ENCODE results near the gene ALDH1L1.
A peak's percentile ranks its signal among the peaks of the same experiment; 100 is the strongest.

Gene ALDH1L1

GRCh38 chr3:126180477-126181397, at the start of gene ALDH1L1:
TSS of gene ALDH1L1 (minus strand) at chr3:126180586. CDS start at chr3:126160979, 19,607 bp downstream.
- Histone ChIP-seq H3K9me3 (ENCODE audit: control insufficient read depth, insufficient read depth, low read length) (no peaks in the 10 kb centered on the region), H3K4me1 (ENCODE audit: control insufficient read depth, insufficient read depth, low read length) (peaks cover 2% of the 10 kb centered on the region), H3K9ac (ENCODE audit: low read depth, low read length) (peak within 1 kb of the TSS; percentile 65), H3K4me3 (ENCODE audit: low read depth, low read length) (peak within 1 kb of the TSS; percentile 68), H3K36me3 (ENCODE audit: control insufficient read depth, insufficient read depth, low read length) (no peaks in the 10 kb centered on the region), H3K27me3 (ENCODE audit: control insufficient read depth, insufficient read depth, low read length) (peaks cover 43% of the 10 kb centered on the region)

GRCh38 chr3:126226374-126226773, 46.0 kb upstream of the ALDH1L1 start:
- Histone ChIP-seq H3K4me1 (ENCODE audit: control insufficient read depth, insufficient read depth, low read length) (no peaks in the 10 kb centered on the region), H3K36me3 (ENCODE audit: control insufficient read depth, insufficient read depth, low read length) (no peaks in the 10 kb centered on the region), H3K9me3 (ENCODE audit: control insufficient read depth, insufficient read depth, low read length) (no peaks in the 10 kb centered on the region), H3K4me3 (ENCODE audit: low read depth, low read length) (no peak overlapping the region), H3K27me3 (ENCODE audit: control insufficient read depth, insufficient read depth, low read length) (no peaks in the 10 kb centered on the region), H3K9ac (ENCODE audit: low read depth, low read length) (no peak overlapping the region)

GRCh38 chr3:126216416-126216815, 36.0 kb upstream of the ALDH1L1 start:
- no peaks in the 10 kb centered on the region for H3K4me1 ChIP-seq (ENCODE audit: control insufficient read depth, insufficient read depth, low read length)
- peaks cover 45% of the 10 kb centered on the region for H3K27me3 ChIP-seq (ENCODE audit: control insufficient read depth, insufficient read depth, low read length)
- no peaks in the 10 kb centered on the region for H3K9me3 ChIP-seq (ENCODE audit: control insufficient read depth, insufficient read depth, low read length)
- no peaks in the 10 kb centered on the region for H3K36me3 ChIP-seq (ENCODE audit: control insufficient read depth, insufficient read depth, low read length)
- H3K9ac ChIP-seq (ENCODE audit: low read depth, low read length): no peak overlapping the region
- H3K4me3 ChIP-seq (ENCODE audit: low read depth, low read length): no peak overlapping the region

DNA sequence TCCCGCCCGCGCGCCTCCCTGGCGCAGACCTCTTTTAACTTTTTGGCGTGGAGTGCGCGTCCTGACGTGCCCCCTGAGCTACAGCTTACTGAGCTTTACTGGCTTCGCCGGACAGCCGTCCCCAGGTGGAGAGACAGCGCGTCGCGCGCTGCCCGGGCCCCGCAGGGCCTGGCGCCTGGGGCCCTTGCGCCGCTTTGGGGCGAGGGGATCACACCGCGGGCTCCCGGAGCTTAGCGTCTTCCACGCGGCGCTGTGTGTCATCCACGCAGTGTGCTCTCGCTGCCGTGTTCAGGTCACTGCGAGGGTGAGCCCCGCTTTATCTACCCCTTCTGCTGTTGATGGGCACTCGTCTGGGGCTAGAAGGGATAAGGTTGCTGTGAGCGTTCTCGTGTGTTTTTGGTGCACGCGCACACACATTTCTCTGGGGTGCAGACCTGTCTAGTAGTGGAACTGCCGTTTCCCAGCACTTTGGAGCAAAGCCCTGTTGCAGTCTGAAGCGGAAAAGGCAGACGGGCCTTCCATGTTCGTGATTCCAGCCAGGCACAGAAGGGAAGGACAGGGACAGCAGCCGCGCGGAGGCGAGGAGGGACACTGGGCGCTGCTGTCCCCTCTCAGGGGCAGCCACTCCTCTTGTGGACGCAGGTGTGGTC, 33.1 kb upstream of the ALDH1L1 start:
- Histone ChIP-seq H3K9me3 (ENCODE audit: control insufficient read depth, insufficient read depth, low read length) (no peaks in the 10 kb centered on the region), H3K4me3 (ENCODE audit: low read depth, low read length) (peak overlapping the region; percentile 61), H3K36me3 (ENCODE audit: control insufficient read depth, insufficient read depth, low read length) (no peaks in the 10 kb centered on the region), H3K4me1 (ENCODE audit: control insufficient read depth, insufficient read depth, low read length) (no peaks in the 10 kb centered on the region), H3K27me3 (ENCODE audit: control insufficient read depth, insufficient read depth, low read length) (peaks cover 53% of the 10 kb centered on the region), H3K9ac (ENCODE audit: low read depth, low read length) (no peak overlapping the region)

GRCh38 chr3:126212620-126213378, 32.4 kb upstream of the ALDH1L1 start:
- H3K27me3 ChIP-seq (ENCODE audit: control insufficient read depth, insufficient read depth, low read length): peaks cover 53% of the 10 kb centered on the region
- peak overlapping the region; percentile 61 for H3K4me3 ChIP-seq (ENCODE audit: low read depth, low read length)
- H3K4me1 ChIP-seq (ENCODE audit: control insufficient read depth, insufficient read depth, low read length): no peaks in the 10 kb centered on the region
- no peaks in the 10 kb centered on the region for H3K36me3 ChIP-seq (ENCODE audit: control insufficient read depth, insufficient read depth, low read length)
- no peaks in the 10 kb centered on the region for H3K9me3 ChIP-seq (ENCODE audit: control insufficient read depth, insufficient read depth, low read length)
- H3K9ac ChIP-seq (ENCODE audit: low read depth, low read length): no peak overlapping the region

GRCh38 chr3:126212250-126212619, 31.8 kb upstream of the ALDH1L1 start:
- H3K4me3 ChIP-seq (ENCODE audit: low read depth, low read length): peak overlapping the region; percentile 61

DNA sequence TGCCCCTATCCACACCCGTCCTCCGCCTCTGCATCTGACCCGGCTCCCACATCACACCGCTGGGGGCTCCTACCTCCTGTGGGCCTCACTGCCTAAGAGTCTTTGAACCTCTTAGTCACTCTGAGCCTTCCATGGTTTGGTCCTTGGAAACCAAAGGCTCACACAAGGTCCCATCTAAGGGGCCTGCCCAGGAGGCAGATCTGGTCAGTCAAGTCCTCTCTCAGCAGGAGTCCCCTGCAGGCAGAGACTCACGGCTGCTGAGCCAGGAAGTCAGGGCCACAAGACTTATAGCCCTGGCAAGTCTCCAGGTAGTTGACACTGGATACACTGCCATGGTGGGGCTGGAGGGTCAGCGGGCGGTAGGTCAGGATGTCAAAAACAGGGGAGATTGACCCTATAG, 31.2 kb upstream of the ALDH1L1 start:
- Histone ChIP-seq H3K9ac (ENCODE audit: low read depth, low read length) (no peak overlapping the region), H3K27me3 (ENCODE audit: control insufficient read depth, insufficient read depth, low read length) (peaks cover 50% of the 10 kb centered on the region), H3K36me3 (ENCODE audit: control insufficient read depth, insufficient read depth, low read length) (no peaks in the 10 kb centered on the region), H3K4me1 (ENCODE audit: control insufficient read depth, insufficient read depth, low read length) (no peaks in the 10 kb centered on the region), H3K4me3 (ENCODE audit: low read depth, low read length) (no peak overlapping the region), H3K9me3 (ENCODE audit: control insufficient read depth, insufficient read depth, low read length) (no peaks in the 10 kb centered on the region)

More at GRCh38 chr3:126212250-126212619, 31.8 kb upstream of the ALDH1L1 start:
- Histone ChIP-seq H3K4me1 (ENCODE audit: control insufficient read depth, insufficient read depth, low read length) (no peaks in the 10 kb centered on the region), H3K27me3 (ENCODE audit: control insufficient read depth, insufficient read depth, low read length) (peaks cover 53% of the 10 kb centered on the region), H3K36me3 (ENCODE audit: control insufficient read depth, insufficient read depth, low read length) (no peaks in the 10 kb centered on the region), H3K9ac (ENCODE audit: low read depth, low read length) (no peak overlapping the region), H3K9me3 (ENCODE audit: control insufficient read depth, insufficient read depth, low read length) (no peaks in the 10 kb centered on the region)

- H3K27me3 ChIP-seq (ENCODE audit: control insufficient read depth, insufficient read depth, low read length): peaks cover 44% of the 10 kb centered on the region
- H3K36me3 ChIP-seq (ENCODE audit: control insufficient read depth, insufficient read depth, low read length): no peaks in the 10 kb centered on the region
- H3K4me3 ChIP-seq (ENCODE audit: low read depth, low read length): no peak overlapping the region
- H3K4me1 ChIP-seq (ENCODE audit: control insufficient read depth, insufficient read depth, low read length): no peaks in the 10 kb centered on the region
- H3K9me3 ChIP-seq (ENCODE audit: control insufficient read depth, insufficient read depth, low read length): no peaks in the 10 kb centered on the region
- H3K9ac ChIP-seq (ENCODE audit: low read depth, low read length): no peak overlapping the region
Observed at GRCh38 chr3:126210606-126211005, 30.2 kb upstream of the ALDH1L1 start.

- no peak overlapping the region for H3K4me3 ChIP-seq (ENCODE audit: low read depth, low read length)
- no peaks in the 10 kb centered on the region for H3K36me3 ChIP-seq (ENCODE audit: control insufficient read depth, insufficient read depth, low read length)
- H3K27me3 ChIP-seq (ENCODE audit: control insufficient read depth, insufficient read depth, low read length): peaks cover 35% of the 10 kb centered on the region
- H3K4me1 ChIP-seq (ENCODE audit: control insufficient read depth, insufficient read depth, low read length): no peaks in the 10 kb centered on the region
- no peak overlapping the region for H3K9ac ChIP-seq (ENCODE audit: low read depth, low read length)
- no peaks in the 10 kb centered on the region for H3K9me3 ChIP-seq (ENCODE audit: control insufficient read depth, insufficient read depth, low read length)
Observed at GRCh38 chr3:126209741-126210140, 29.4 kb upstream of the ALDH1L1 start.

DNA sequence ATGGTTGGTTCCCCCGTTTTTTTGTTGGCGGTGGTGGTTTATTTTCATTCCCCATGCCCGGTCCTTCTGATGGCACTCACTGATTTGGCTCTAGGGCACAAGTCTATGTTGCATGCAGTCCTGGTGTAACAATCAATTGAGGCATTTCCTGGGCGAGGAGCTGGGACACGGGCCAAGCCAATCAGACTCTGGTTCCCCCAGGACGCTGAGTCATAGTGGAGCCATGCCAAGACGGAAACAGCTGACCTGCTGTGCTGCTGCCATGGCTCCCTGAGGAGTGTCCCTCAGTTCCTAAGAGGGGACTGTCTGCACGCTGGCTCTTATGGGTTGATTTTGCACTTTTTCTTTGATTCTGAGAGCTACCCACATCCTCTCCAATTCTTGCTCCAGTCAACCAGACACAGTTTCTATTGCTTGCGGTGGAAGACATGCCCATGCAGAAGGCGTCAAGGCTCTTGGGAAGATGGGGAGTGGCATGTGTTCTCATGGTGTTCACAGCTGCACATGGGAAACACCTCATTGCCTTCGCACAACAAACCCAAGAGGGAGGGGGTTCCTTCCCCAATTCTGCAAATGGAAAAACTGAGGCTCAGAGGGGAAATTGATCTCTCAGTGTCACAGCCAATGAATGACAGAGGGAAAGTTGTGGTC, 28.3 kb upstream of the ALDH1L1 start:
- H3K9me3 ChIP-seq (ENCODE audit: control insufficient read depth, insufficient read depth, low read length): no peaks in the 10 kb centered on the region
- H3K27me3 ChIP-seq (ENCODE audit: control insufficient read depth, insufficient read depth, low read length): peaks cover 25% of the 10 kb centered on the region
- no peak overlapping the region for H3K4me3 ChIP-seq (ENCODE audit: low read depth, low read length)
- no peak overlapping the region for H3K9ac ChIP-seq (ENCODE audit: low read depth, low read length)
- H3K36me3 ChIP-seq (ENCODE audit: control insufficient read depth, insufficient read depth, low read length): no peaks in the 10 kb centered on the region
- H3K4me1 ChIP-seq (ENCODE audit: control insufficient read depth, insufficient read depth, low read length): no peaks in the 10 kb centered on the region

- no peaks in the 10 kb centered on the region for H3K9me3 ChIP-seq (ENCODE audit: control insufficient read depth, insufficient read depth, low read length)
- H3K9ac ChIP-seq (ENCODE audit: low read depth, low read length): no peak overlapping the region
- H3K36me3 ChIP-seq (ENCODE audit: control insufficient read depth, insufficient read depth, low read length): no peaks in the 10 kb centered on the region
- H3K4me3 ChIP-seq (ENCODE audit: low read depth, low read length): no peak overlapping the region
- peaks cover 20% of the 10 kb centered on the region for H3K27me3 ChIP-seq (ENCODE audit: control insufficient read depth, insufficient read depth, low read length)
- no peaks in the 10 kb centered on the region for H3K4me1 ChIP-seq (ENCODE audit: control insufficient read depth, insufficient read depth, low read length)
Observed at GRCh38 chr3:126208182-126208581, 27.8 kb upstream of the ALDH1L1 start.

Measured in iPS-15b (cell line).